Subcutaneous abdominal adipose tissue (tissue), 5 donors: ENCODE results near the gene SPOCD1.

Source experiments
- H3K27ac ChIP-seq: one replicate; pipeline ENCODE4 v1.7.0; 2013; ENCODE audit warnings: low read depth, mild to moderate bottlenecking, inconsistent platforms, low read length, moderate library complexity
- H3K27me3 ChIP-seq, 5 donors: one replicate each; pipeline ENCODE4 v1.7.0; 2013; ENCODE audit warnings: low read length in 5 of 5, inconsistent platforms in 1 of 5; ENCODE audit not compliant: control insufficient read depth in 5 of 5, insufficient read depth in 4 of 5
- H3K36me3 ChIP-seq, 5 donors: one replicate each; pipeline ENCODE4 v1.7.0; 2013; ENCODE audit warnings: low read length in 5 of 5; ENCODE audit not compliant: control insufficient read depth in 5 of 5, insufficient read depth in 5 of 5
- H3K4me1 ChIP-seq, 5 donors: one replicate each; pipeline ENCODE4 v1.7.0; 2013; ENCODE audit warnings: low read length in 5 of 5, mild to moderate bottlenecking in 3 of 5, moderate library complexity in 1 of 5; ENCODE audit not compliant: control insufficient read depth in 5 of 5, insufficient read depth in 5 of 5
- H3K4me3 ChIP-seq, 5 donors: one replicate each; pipeline ENCODE4 v1.7.0; 2013; ENCODE audit warnings: low read length in 5 of 5, low read depth in 1 of 5
- H3K9ac ChIP-seq, 5 donors: one replicate each; pipeline ENCODE4 v1.7.0; 2013; ENCODE audit warnings: low read length in 5 of 5, mild to moderate bottlenecking in 4 of 5, moderate library complexity in 3 of 5
- H3K9me3 ChIP-seq, 5 donors: one replicate each; pipeline ENCODE4 v1.7.0; 2013; ENCODE audit warnings: low read length in 5 of 5; ENCODE audit not compliant: control insufficient read depth in 5 of 5
- donor health status: healthy.
- donor health status: healthy.
- donor health status: healthy.
- donor health status: healthy.
- donor health status: healthy.

Gene SPOCD1

DNA sequence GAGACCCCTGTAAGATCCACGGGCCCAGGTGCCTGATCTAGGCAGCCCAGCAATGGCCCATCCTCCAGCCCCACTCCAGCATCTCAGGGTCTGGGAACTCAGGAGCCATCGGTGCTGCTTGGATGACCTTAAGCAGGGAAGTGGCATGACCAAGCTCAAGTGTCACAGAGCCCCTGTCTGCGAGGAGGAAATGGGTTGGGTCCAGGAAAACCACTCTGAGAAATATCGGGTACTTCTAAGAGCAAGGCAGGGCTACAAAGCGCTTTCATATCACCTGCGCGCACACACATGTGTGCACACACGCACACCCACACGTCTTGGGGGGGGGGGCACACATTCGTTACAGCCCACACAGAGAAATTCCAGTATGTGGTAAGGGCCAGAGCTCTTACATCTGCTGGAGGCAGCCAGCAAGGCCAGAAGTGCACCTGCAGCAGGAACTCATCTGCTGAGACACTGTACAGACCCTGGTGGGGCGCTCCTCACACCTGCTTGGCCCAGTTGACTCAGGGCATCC lies 32.6 kb upstream of the SPOCD1 start:
- Histone ChIP-seq H3K36me3 (no peaks in the 10 kb centered on the region), H3K9ac (no peak overlapping the region), H3K4me3 (no peak overlapping the region), H3K27me3 (no peaks in the 10 kb centered on the region), H3K9me3 (no peaks in the 10 kb centered on the region), H3K27ac (no peak overlapping the region), H3K4me1 (peaks cover 0 to 4% (median under 1%) of the 10 kb centered on the region in 5 donors)

DNA sequence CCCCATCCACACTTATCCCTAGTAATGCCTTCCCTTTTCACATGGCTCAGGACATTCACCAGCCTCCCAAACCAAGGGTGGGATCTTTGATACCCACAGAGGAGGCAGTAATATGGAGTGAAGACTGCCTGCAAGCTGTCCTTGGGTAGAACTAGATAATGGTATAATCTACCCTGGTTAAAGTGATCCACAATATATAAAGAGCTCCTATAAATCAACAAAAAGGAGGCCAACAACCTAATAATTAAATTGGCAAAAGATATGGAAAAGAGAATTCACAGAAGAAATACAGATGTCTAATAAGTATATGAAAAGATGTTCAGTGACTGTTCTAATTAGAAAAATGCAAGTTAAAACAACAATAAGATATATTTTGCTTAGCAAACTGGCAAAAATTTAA lies 30.7 kb upstream of the SPOCD1 start:
- Histone ChIP-seq H3K4me1 (peaks cover 0 to 11% (median 3%) of the 10 kb centered on the region in 5 donors), H3K9ac (peak overlapping the region in 1 of 5 donors; percentile 36), H3K9me3 (no peaks in the 10 kb centered on the region), H3K36me3 (no peaks in the 10 kb centered on the region), H3K4me3 (no peak overlapping the region), H3K27ac (peak overlapping the region; percentile 74), H3K27me3 (no peaks in the 10 kb centered on the region)

DNA sequence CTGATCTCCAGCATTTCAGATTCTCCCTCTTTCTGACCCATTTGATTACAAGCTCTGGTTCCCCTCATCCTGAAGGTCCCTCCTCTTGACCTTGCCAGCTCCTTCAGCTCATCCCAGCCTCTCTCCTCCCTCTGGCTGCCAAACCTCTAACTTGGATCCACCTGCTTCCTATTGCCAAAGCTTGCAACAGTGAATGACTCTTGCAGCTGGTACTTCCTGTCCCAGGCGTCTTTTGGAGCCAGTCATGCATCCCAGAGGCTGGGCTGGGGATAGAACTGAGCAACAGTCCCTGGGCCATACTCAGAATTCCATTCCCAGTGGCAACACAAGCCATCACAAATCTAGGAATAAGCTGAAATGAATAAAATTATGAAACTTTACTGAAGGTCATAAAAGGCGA lies 27.7 kb upstream of the SPOCD1 start:
- Histone ChIP-seq H3K27ac (peak overlapping the region; percentile 69), H3K36me3 (no peaks in the 10 kb centered on the region), H3K4me3 (no peak overlapping the region), H3K4me1 (peaks cover 0 to 11% (median 3%) of the 10 kb centered on the region in 5 donors), H3K9me3 (no peaks in the 10 kb centered on the region), H3K9ac (no peak overlapping the region), H3K27me3 (no peaks in the 10 kb centered on the region)

- H3K4me1 ChIP-seq: peaks cover 0 to 11% (median 3%) of the 10 kb centered on the region in 5 donors
- no peak overlapping the region for H3K9ac ChIP-seq
- no peaks in the 10 kb centered on the region for H3K36me3 ChIP-seq
- no peaks in the 10 kb centered on the region for H3K9me3 ChIP-seq
- no peak overlapping the region for H3K27ac ChIP-seq
- no peaks in the 10 kb centered on the region for H3K27me3 ChIP-seq
- H3K4me3 ChIP-seq: no peak overlapping the region
Measured at GRCh38 chr1:31839662-31840343, 24.0 kb upstream of the SPOCD1 start.

- Histone ChIP-seq H3K27me3 (no peaks in the 10 kb centered on the region), H3K9me3 (no peaks in the 10 kb centered on the region), H3K36me3 (no peaks in the 10 kb centered on the region), H3K9ac (no peak overlapping the region), H3K4me3 (no peak overlapping the region), H3K27ac (no peak overlapping the region), H3K4me1 (peaks cover 0 to 4% (median 0%) of the 10 kb centered on the region in 5 donors)
Measured at GRCh38 chr1:31837451-31838158, 21.8 kb upstream of the SPOCD1 start.

- no peaks in the 10 kb centered on the region for H3K27me3 ChIP-seq
- H3K9me3 ChIP-seq: no peaks in the 10 kb centered on the region
- H3K4me1 ChIP-seq: no peaks in the 10 kb centered on the region
- H3K4me3 ChIP-seq: no peak overlapping the region
- H3K9ac ChIP-seq: no peak overlapping the region
- no peak overlapping the region for H3K27ac ChIP-seq
- H3K36me3 ChIP-seq: no peaks in the 10 kb centered on the region
Measured at GRCh38 chr1:31836638-31837037, 20.8 kb upstream of the SPOCD1 start.

DNA sequence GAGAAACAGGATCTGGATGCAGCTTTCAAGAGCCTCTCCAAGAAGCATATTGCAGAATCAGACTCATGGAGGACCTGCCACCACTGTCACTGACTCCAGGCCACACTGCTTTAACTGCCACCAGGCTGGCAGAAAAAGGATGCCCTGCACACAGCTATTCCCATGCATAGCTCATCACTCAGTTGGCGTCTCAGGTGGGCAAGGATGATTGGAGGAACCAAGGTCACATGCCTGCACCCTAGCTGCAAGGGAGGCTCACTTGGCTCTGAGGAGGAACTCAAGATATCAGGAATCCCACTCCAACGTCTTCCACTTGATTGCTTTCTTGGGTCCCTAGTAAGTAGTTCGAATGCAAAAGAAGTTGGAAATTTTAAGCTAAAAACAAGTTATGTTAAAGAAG lies 19.6 kb upstream of the SPOCD1 start:
- H3K27ac ChIP-seq: no peak overlapping the region
- no peaks in the 10 kb centered on the region for H3K36me3 ChIP-seq
- no peaks in the 10 kb centered on the region for H3K4me1 ChIP-seq
- H3K27me3 ChIP-seq: peaks cover 0 to 4% (median 0%) of the 10 kb centered on the region in 5 donors
- no peak overlapping the region for H3K4me3 ChIP-seq
- H3K9me3 ChIP-seq: no peaks in the 10 kb centered on the region
- H3K9ac ChIP-seq: no peak overlapping the region

- Histone ChIP-seq H3K4me1 (no peaks in the 10 kb centered on the region), H3K9ac (no peak overlapping the region), H3K9me3 (no peaks in the 10 kb centered on the region), H3K27ac (no peak overlapping the region), H3K4me3 (no peak overlapping the region), H3K27me3 (peaks cover 0 to 6% (median 0%) of the 10 kb centered on the region in 5 donors), H3K36me3 (no peaks in the 10 kb centered on the region)
Measured at GRCh38 chr1:31834501-31834900, 18.7 kb upstream of the SPOCD1 start.

DNA sequence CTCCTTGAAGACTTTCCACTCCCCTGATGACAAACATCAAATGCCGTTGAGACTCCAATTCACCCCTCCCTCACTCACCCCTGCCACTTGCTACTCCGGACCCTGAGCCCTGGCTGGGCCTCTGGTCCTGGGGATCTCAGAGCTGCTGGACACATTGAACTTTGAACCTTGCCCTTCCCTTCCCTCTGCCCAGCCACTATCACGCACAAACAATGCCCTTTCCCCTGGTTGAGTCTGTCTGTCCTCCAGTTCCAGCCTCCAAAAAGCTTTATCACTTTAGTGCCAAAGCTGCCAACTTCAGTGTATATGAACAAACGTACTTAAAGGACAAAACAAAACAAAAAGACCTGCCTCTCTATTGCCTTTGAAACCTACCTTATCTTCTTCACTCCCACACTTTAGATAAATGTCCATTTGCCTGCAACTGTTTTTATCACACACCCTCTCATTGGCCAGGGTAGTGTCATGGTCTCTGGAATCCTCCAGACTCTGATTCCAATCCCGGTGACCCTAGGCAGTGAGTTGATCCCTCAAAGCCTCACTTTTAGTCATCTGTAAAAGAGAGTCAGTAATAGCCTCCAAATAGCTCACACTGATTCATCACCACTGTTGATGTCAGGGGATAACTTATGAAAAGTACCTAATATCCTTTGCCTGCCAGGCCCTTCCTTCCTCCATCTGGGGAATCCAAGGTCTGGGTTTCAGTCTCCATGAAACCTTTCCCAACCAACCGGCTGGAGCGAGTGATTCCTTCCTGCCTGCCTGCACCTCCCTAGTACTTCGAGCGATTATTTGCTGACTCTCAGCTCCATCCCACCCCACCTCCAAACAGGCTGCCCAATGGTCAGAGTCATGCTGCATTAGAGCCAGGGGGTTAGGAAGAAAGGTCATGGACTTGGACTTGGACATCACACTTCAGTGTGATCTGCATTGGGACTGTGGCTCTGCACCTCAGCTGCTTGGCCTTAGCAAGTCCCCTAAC lies 15.9 kb upstream of the SPOCD1 start:
- Histone ChIP-seq H3K4me3 (no peak overlapping the region), H3K36me3 (no peaks in the 10 kb centered on the region), H3K4me1 (peaks cover 0 to 7% (median 4%) of the 10 kb centered on the region in 5 donors), H3K9ac (no peak overlapping the region), H3K27ac (no peak overlapping the region), H3K9me3 (no peaks in the 10 kb centered on the region), H3K27me3 (peaks cover 0 to 6% (median 0%) of the 10 kb centered on the region in 5 donors)
